ENCODE measurements around the gene ZNF267. TPM values are rescaled to one million over a fixed set of nuclear protein-coding genes. Genes with fewer than 3 reads are reported as not detected.
"Not testable (repeated sequence)": the region's sequence is repeated elsewhere in the genome, so short reads cannot be mapped to it uniquely, and the experiment has no call there.

The ZNF267 gene
- total RNA-seq, 4 donors from 2014 or later: 4.4 to 21.4 (median 14.6) TPM

DNA sequence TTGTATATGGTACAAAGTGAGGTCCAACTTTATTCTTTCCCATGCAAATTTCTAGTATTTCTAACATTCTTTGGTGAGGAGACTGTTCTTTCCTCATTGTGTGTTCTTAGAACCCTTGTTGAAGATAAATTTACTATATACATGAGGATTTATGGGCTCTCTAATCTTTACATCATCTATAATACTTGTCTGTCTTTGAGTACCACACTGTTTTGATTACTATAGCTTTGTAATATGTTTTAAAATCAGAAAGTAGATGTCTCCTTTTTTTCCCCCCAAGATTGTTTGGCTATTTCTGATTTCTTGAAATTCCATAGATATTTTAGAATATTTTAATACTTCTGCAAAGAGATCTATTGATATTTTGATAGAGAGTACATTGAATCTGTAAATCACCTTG is 23.7 kb downstream of the ZNF267 start:
- intact Hi-C loops (cut with DNase I; ENCODE audit: low total_unique reads): no loop called here
- Histone ChIP-seq H3K4me3 (no peak overlapping the region), H3K9me3 (peaks cover 0 to 6% of the 10 kb centered on the region in 2 donors), H3K27me3 (no peaks in the 10 kb centered on the region), H3K27ac (no peak overlapping the region), H3K4me1 (no peaks in the 10 kb centered on the region), H3K36me3 (no peaks in the 10 kb centered on the region)
- DNase-seq: no peak
- TF ChIP-seq, protein P1, sequence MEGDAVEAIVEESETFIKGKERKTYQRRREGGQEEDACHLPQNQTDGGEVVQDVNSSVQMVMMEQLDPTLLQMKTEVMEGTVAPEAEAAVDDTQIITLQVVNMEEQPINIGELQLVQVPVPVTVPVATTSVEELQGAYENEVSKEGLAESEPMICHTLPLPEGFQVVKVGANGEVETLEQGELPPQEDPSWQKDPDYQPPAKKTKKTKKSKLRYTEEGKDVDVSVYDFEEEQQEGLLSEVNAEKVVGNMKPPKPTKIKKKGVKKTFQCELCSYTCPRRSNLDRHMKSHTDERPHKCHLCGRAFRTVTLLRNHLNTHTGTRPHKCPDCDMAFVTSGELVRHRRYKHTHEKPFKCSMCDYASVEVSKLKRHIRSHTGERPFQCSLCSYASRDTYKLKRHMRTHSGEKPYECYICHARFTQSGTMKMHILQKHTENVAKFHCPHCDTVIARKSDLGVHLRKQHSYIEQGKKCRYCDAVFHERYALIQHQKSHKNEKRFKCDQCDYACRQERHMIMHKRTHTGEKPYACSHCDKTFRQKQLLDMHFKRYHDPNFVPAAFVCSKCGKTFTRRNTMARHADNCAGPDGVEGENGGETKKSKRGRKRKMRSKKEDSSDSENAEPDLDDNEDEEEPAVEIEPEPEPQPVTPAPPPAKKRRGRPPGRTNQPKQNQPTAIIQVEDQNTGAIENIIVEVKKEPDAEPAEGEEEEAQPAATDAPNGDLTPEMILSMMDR (IDR thresholded peaks at IDR 0.05): no peak
- no peak for TF ChIP-seq POLR2A (IDR thresholded peaks at IDR 0.05)

GRCh38 chr16:31899505-31899904 is 25.9 kb downstream of the ZNF267 start:
- H3K27ac ChIP-seq: no peak overlapping the region
- H3K36me3 ChIP-seq: no peaks in the 10 kb centered on the region
- H3K27me3 ChIP-seq: no peaks in the 10 kb centered on the region
- H3K4me3 ChIP-seq: no peak overlapping the region
- no peaks in the 10 kb centered on the region for H3K4me1 ChIP-seq
- intact Hi-C loops (cut with DNase I; ENCODE audit: low total_unique reads): no loop called here
- no peak for DNase-seq
- H3K9me3 ChIP-seq: peaks cover 0 to 9% of the 10 kb centered on the region in 2 donors
- no peak for TF ChIP-seq POLR2A (IDR thresholded peaks at IDR 0.05)
- TF ChIP-seq, protein P1 (IDR thresholded peaks at IDR 0.05): no peak

DNA sequence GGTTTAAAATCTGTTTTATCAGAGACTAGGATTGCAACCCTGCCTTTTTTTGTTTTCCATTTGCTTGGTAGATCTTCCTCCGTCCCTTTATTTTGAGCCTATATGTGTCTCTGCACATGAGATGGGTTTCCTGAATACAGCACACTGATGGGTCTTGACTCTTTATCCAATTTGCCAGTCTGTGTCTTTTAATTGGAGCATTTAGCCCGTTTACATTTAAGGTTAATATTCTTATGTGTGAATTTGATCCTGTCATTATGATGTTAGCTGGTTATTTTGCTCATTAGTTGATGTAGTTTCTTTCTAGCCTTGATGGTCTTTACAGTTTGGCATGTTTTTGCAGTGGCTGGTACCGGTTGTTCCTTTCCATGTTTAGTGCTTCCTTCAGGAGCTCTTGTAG is 31.0 kb downstream of the ZNF267 start:
- H3K27ac ChIP-seq; H3K4me3 ChIP-seq; H3K36me3 ChIP-seq; intact Hi-C loops (cut with DNase I; ENCODE audit: low total_unique reads); H3K4me1 ChIP-seq; H3K27me3 ChIP-seq; DNase-seq: not testable (repeated sequence)
- H3K9me3 ChIP-seq: peaks cover 0 to 41% of the 10 kb centered on the region in 2 donors

DNA sequence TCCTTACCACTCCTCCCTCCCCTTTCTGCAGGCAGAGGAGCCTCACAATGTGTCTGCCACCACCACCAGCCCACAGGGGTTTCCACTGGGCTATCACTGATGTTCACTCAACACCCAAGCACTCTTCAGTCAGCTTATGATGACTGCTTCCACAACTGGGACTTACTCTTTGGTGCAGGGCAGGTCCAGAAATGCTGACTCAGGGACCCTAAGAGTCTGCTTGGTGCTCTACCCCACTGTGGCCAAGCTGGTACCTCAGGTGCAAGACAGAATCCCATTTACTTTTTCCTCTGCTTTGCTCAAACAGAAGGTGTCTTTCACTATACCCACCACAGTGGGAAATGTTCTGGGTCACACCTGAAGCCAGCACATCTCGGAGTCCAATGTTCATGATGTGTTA is 40.1 kb downstream of the ZNF267 start:
- no peak for DNase-seq
- Histone ChIP-seq H3K4me3 (no peak overlapping the region), H3K27ac (no peak overlapping the region), H3K27me3 (no peaks in the 10 kb centered on the region), H3K4me1 (no peaks in the 10 kb centered on the region), H3K9me3 (peaks cover 0 to 79% of the 10 kb centered on the region in 2 donors), H3K36me3 (no peaks in the 10 kb centered on the region)
- intact Hi-C loops (cut with DNase I; ENCODE audit: low total_unique reads): no loop called here
- no peak for TF ChIP-seq POLR2A (IDR thresholded peaks at IDR 0.05)
- TF ChIP-seq, protein P1 (IDR thresholded peaks at IDR 0.05): no peak

DNA sequence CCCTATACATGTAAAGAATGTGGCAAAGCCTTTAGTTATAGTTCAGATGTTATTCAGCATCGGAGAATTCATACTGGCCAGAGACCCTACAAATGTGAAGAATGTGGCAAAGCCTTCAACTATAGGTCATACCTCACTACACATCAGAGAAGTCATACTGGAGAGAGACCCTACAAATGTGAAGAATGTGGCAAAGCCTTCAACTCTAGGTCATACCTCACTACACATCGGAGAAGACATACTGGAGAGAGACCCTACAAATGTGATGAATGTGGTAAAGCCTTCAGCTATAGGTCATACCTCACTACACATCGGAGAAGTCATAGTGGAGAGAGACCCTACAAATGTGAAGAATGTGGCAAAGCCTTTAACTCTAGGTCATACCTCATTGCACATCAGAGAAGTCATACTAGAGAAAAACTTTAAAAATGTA is 42.5 kb downstream of the ZNF267 start:
- intact Hi-C loops (cut with DNase I; ENCODE audit: low total_unique reads): no loop called here
- no peaks in the 10 kb centered on the region for H3K36me3 ChIP-seq
- DNase-seq: no peak
- H3K4me3 ChIP-seq: no peak overlapping the region
- H3K9me3 ChIP-seq: peaks cover 0 to 83% of the 10 kb centered on the region in 2 donors
- no peak overlapping the region for H3K27ac ChIP-seq
- TF ChIP-seq POLR2A (IDR thresholded peaks at IDR 0.05): no peak
- TF ChIP-seq, protein P1 (IDR thresholded peaks at IDR 0.05): no peak
- H3K4me1 ChIP-seq: no peaks in the 10 kb centered on the region
- no peaks in the 10 kb centered on the region for H3K27me3 ChIP-seq

- Histone ChIP-seq H3K36me3 (no peaks in the 10 kb centered on the region), H3K4me1 (no peaks in the 10 kb centered on the region), H3K9me3 (peaks cover 0 to 44% of the 10 kb centered on the region in 2 donors), H3K27ac (no peak overlapping the region), H3K4me3 (no peak overlapping the region), H3K27me3 (no peaks in the 10 kb centered on the region)
- intact Hi-C loops (cut with DNase I; ENCODE audit: low total_unique reads): no loop called here
- DNase-seq: no peak
- TF ChIP-seq POLR2A (IDR thresholded peaks at IDR 0.05): no peak
- TF ChIP-seq, protein P1 (IDR thresholded peaks at IDR 0.05): no peak
These were observed 46.8 kb downstream of the ZNF267 start for GRCh38 chr16:31920373-31920772.

DNA sequence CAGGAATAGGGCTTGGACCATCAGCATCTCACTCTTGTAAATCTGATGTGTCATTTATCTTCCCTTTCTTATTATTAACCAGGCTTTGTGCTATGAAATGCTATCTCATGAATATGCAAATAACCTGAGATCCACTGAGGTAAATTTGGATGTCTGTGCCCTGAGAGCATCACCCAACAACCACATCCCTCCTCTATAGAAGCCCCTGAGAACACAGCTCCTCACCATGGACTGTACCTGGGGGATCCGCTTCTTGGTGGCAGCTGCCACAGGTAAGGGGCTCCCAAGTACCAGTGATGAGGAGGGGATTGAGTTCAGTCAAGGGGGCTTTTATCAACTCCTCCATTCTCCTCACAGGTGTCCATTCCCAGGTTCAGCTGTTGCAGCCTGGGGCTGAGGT is 78.2 kb downstream of the ZNF267 start:
- intact Hi-C loops (cut with DNase I; ENCODE audit: low total_unique reads); H3K9me3 ChIP-seq; H3K36me3 ChIP-seq; H3K27ac ChIP-seq; H3K4me1 ChIP-seq; DNase-seq; H3K4me3 ChIP-seq; H3K27me3 ChIP-seq: not testable (repeated sequence)

DNA sequence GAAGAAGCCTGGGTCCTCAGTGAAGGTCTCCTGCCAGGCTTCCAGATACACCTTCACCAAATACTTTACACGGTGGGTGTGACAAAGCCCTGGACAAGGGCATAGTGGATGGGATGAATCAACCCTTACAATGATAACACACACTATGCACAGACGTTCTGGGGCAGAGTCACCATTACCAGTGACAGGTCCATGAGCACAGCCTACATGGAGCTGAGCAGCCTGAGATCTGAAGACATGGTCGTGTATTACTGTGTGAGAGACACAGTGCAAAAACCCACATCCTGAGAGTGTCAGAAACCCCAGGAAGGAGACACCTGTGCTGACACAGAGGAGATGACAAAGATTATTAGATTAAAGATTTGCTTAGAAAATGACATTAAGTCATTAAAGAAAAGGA is 78.6 kb downstream of the ZNF267 start:
- DNase-seq; H3K36me3 ChIP-seq; H3K4me1 ChIP-seq; H3K27ac ChIP-seq; H3K27me3 ChIP-seq; intact Hi-C loops (cut with DNase I; ENCODE audit: low total_unique reads); H3K4me3 ChIP-seq; H3K9me3 ChIP-seq: not testable (repeated sequence)

DNA sequence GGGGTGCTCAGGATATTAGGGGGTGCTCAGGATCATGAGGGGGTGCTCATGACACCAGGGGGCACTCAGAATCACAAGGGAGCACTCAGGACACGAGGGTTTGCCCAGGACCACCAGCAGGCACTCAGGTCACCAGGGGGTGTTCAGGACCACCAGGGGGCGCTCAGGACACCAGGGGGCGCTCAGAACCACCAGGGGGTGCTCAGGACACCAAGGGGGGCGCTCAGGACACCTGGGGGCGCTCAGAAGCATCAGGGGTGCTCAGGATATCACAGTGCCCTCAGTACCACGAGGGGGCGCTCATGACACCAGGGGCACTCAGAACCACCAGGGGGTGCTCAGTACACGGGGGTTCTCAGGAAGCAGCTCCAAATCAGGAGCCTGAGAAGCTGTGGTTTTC is 82.6 kb downstream of the ZNF267 start:
- H3K4me3 ChIP-seq; H3K36me3 ChIP-seq; DNase-seq; H3K9me3 ChIP-seq; H3K4me1 ChIP-seq; intact Hi-C loops (cut with DNase I; ENCODE audit: low total_unique reads); H3K27me3 ChIP-seq; H3K27ac ChIP-seq: not testable (repeated sequence)
